Activated T-cell treated with anti-CD3 and anti-CD28 coated beads, Interleukin-2, amount 50 U/mL, for 72 hours (primary cell): ENCODE results near the gene SYNCRIP. TPM values are rescaled to one million over a fixed set of nuclear protein-coding genes. Genes with fewer than 3 reads are reported as not detected.
"Not testable (repeated sequence)": the region's sequence is repeated elsewhere in the genome, so short reads cannot be mapped to it uniquely, and the experiment has no call there.

Experiments
- ATAC-seq, 2 donors: fragments of 150-1000 bp; cut with Tn5 transposase; replicated peaks in 1 of 2; 2 replicates each; pipeline ENCODE4 v1.10.0; 2021; ENCODE audit warnings: moderate library complexity in 2 of 2, mild to moderate bottlenecking in 1 of 2
- DNase-seq, 2 donors: peaks; one replicate each; pipeline ENCODE4 v3.0.0; 2021 to 2022; ENCODE audit warnings: mixed read lengths in 1 of 2
- H3K27ac Mint-ChIP-seq: one replicate; pipeline ENCODE4 v1.8.0; 2022; ENCODE audit warnings: mild to moderate bottlenecking, moderate library complexity, mixed read lengths
- H3K27me3 Mint-ChIP-seq: one replicate; pipeline ENCODE4 v1.8.0; 2022; ENCODE audit warnings: low read depth, mixed read lengths
- H3K36me3 Mint-ChIP-seq, 2 donors: one replicate each; pipeline ENCODE4 v1.8.0; 2022; ENCODE audit warnings: mixed read lengths in 2 of 2, mild to moderate bottlenecking in 1 of 2; ENCODE audit not compliant: insufficient read depth in 2 of 2
- H3K4me1 Mint-ChIP-seq: one replicate; pipeline ENCODE4 v1.8.0; 2022; ENCODE audit warnings: low read depth, mixed read lengths
- H3K4me3 Mint-ChIP-seq, 2 donors: one replicate each; pipeline ENCODE4 v1.8.0; 2022; ENCODE audit warnings: mild to moderate bottlenecking in 2 of 2, mixed read lengths in 2 of 2, moderate library complexity in 2 of 2
- H3K9me3 Mint-ChIP-seq, 2 donors: one replicate each; pipeline ENCODE4 v1.8.0; 2022; ENCODE audit warnings: mixed read lengths in 2 of 2
- total RNA-seq, 2 donors: library from RNA; stranded (reverse); gene quantifications; one replicate each; pipeline ENCODE4 v1.2.3, GENCODE V29; 2022

The SYNCRIP gene
- total RNA-seq, 2 donors from 2014 or later = 75.9 to 90.2 TPM

GRCh38 chr6:85644279-85644762, 1.6 kb upstream of the SYNCRIP start:
- peaks cover 38% of the 10 kb centered on the region for H3K4me1 Mint-ChIP-seq
- peak overlapping the region; percentile 91 for H3K27ac Mint-ChIP-seq
- no peak for DNase-seq
- peaks cover 16 to 28% of the 10 kb centered on the region in 2 donors for H3K36me3 Mint-ChIP-seq
- ATAC-seq = no peak
- H3K9me3 Mint-ChIP-seq = peaks cover 0 to 3% of the 10 kb centered on the region in 2 donors
- no peaks in the 10 kb centered on the region for H3K27me3 Mint-ChIP-seq
- H3K4me3 Mint-ChIP-seq = peak overlapping the region; percentile 81 to 91

DNA sequence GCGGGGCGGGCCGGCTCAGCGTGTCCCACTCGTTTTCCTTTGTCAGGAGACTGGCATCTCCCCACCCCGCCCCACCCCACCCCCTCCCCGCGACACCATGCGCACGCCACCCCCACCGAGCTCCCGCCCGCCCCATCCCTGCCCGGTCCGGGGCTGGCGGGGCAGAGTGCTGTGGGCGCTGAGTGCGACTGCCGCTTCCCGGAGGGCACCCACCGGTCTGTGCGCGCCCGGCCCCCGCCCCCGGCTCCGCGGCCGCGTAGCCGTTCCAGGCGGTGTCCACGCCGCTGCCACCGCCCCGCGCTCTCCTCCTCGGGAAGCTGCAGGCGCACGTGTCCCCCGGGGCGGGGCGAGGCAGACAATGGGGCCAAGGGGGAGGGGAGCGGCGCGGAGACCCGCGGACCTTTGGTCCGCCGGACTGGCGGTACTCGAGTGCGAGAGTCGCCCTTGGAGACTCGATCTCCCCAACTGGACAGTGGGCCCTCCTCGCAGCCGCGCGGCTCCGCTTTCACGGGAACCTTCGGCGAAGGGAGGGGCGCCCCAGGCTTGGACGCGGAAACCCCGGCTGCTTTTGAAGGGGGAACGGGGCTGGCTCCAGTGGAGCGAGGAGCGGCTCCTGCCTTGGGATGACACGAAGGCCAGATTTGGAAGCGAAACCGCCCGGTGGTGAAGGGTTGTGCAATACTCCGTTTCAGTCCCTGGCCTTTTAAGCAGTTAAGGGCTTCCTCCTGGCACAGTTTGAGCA, 1.0 kb upstream of the SYNCRIP start:
- Mint-ChIP-seq H3K27me3 (no peaks in the 10 kb centered on the region), H3K9me3 (peaks cover 0 to 3% of the 10 kb centered on the region in 2 donors), H3K36me3 (peaks cover 19 to 34% of the 10 kb centered on the region in 2 donors)

GRCh38 chr6:85641897-85642773, 551 bp downstream of the SYNCRIP start:
- peaks cover 59% of the 10 kb centered on the region for H3K4me1 Mint-ChIP-seq
- H3K27ac Mint-ChIP-seq = peak overlapping the region; percentile 99
- peak overlapping the region; percentile 90 to 92 for H3K4me3 Mint-ChIP-seq
- no peaks in the 10 kb centered on the region for H3K27me3 Mint-ChIP-seq
- ATAC-seq (peak; percentile 1 to 2), DNase-seq (peak; percentile 60 to 68)
- peaks cover 19 to 46% of the 10 kb centered on the region in 2 donors for H3K36me3 Mint-ChIP-seq
- peaks cover 0 to 3% of the 10 kb centered on the region in 2 donors for H3K9me3 Mint-ChIP-seq

More for the DNA sequence above, 1.0 kb upstream of the SYNCRIP start:
- H3K4me3 Mint-ChIP-seq = peak overlapping the region; percentile 90 to 92
- H3K27ac Mint-ChIP-seq = peak overlapping the region; percentile 91
- H3K4me1 Mint-ChIP-seq = peaks cover 44% of the 10 kb centered on the region
- ATAC-seq = peak; percentile 7 to 52
- DNase-seq = peak; percentile 75 to 77

- peaks cover 0 to 3% of the 10 kb centered on the region in 2 donors for H3K9me3 Mint-ChIP-seq
- H3K27ac Mint-ChIP-seq = peak overlapping the region; percentile 95
- peak overlapping the region; percentile 90 to 92 for H3K4me3 Mint-ChIP-seq
- ATAC-seq (no peak), DNase-seq (no peak)
- peaks cover 20 to 51% of the 10 kb centered on the region in 2 donors for H3K36me3 Mint-ChIP-seq
- H3K27me3 Mint-ChIP-seq = no peaks in the 10 kb centered on the region
- H3K4me1 Mint-ChIP-seq = peaks cover 65% of the 10 kb centered on the region
Measured at GRCh38 chr6:85641522-85641896, 1.2 kb downstream of the SYNCRIP start.

- Mint-ChIP-seq H3K27ac (peak overlapping the region; percentile 95), H3K36me3 (peaks cover 21 to 53% of the 10 kb centered on the region in 2 donors), H3K4me3 (peak overlapping the region; percentile 90 to 92), H3K9me3 (peaks cover 0 to 3% of the 10 kb centered on the region in 2 donors), H3K4me1 (peaks cover 68% of the 10 kb centered on the region), H3K27me3 (no peaks in the 10 kb centered on the region)
- DNase-seq (no peak), ATAC-seq (no peak)
Measured at GRCh38 chr6:85640821-85641220, 1.9 kb downstream of the SYNCRIP start.

GRCh38 chr6:85637579-85637978, 5.1 kb downstream of the SYNCRIP start:
- Mint-ChIP-seq H3K4me3 (peak overlapping the region in 1 of 2 donors; percentile 55), H3K27me3 (no peaks in the 10 kb centered on the region), H3K27ac (peak overlapping the region; percentile 91), H3K4me1 (peaks cover 71% of the 10 kb centered on the region), H3K9me3 (no peaks in the 10 kb centered on the region), H3K36me3 (peaks cover 21 to 70% of the 10 kb centered on the region in 2 donors)
- no peak for DNase-seq
- no peak for ATAC-seq

- DNase-seq (no peak), ATAC-seq (no peak)
- no peaks in the 10 kb centered on the region for H3K9me3 Mint-ChIP-seq
- peaks cover 16 to 49% of the 10 kb centered on the region in 2 donors for H3K36me3 Mint-ChIP-seq
- peaks cover 65% of the 10 kb centered on the region for H3K4me1 Mint-ChIP-seq
- H3K27ac Mint-ChIP-seq = peak overlapping the region; percentile 76
- H3K4me3 Mint-ChIP-seq = no peak overlapping the region
- H3K27me3 Mint-ChIP-seq = no peaks in the 10 kb centered on the region
Measured at GRCh38 chr6:85632164-85632942, 10.3 kb downstream of the SYNCRIP start.

DNA sequence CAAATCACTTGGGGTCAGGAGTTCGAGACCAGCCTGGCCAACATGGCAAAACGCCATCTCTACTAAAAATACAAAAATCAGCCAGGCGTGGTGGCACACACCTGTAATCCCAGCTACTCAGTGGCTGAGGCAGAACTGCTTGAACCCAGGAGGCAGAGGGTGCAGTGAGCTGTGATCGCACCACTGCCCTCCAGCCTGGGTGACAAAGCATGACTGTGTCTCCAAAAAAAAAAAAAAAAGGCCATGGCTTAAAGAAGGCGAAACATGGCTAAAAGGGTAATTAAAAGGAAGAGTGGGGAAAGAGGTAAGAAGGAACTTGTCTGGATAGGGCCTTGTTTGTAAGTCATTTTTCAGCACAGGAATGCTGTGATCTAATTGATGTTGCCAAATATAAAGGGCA, 11.6 kb downstream of the SYNCRIP start:
- peaks cover 60% of the 10 kb centered on the region for H3K4me1 Mint-ChIP-seq

DNA sequence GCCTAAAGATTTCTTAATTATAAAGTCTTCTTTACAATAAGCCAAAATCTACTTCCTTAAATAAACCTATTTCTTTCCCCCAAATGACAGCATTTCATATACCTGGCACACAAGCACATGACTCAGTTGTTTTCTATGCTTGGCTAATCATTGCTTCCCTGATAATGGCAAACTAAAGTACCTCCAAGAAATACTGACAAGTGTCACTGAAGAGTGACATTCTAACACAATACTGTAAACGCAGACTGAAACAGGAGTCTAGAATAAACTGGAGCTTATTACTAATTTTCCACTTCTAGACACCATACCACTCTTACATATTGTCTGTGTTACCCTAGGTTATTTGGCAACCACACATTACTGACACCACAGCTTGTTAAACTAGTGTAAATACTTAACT, 14.3 kb downstream of the SYNCRIP start:
- no peaks in the 10 kb centered on the region for H3K9me3 Mint-ChIP-seq
- H3K36me3 Mint-ChIP-seq = peaks cover 21 to 50% of the 10 kb centered on the region in 2 donors
- H3K27ac Mint-ChIP-seq = peak overlapping the region; percentile 19
- DNase-seq (no peak), ATAC-seq (no peak)
- peaks cover 70% of the 10 kb centered on the region for H3K4me1 Mint-ChIP-seq
- no peaks in the 10 kb centered on the region for H3K27me3 Mint-ChIP-seq
- peak overlapping the region in 1 of 2 donors; percentile 17 for H3K4me3 Mint-ChIP-seq

More for the DNA sequence above, 11.6 kb downstream of the SYNCRIP start:
- H3K36me3 Mint-ChIP-seq = peaks cover 14 to 43% of the 10 kb centered on the region in 2 donors
- ATAC-seq, H3K27me3 Mint-ChIP-seq, H3K4me3 Mint-ChIP-seq, H3K9me3 Mint-ChIP-seq, DNase-seq, H3K27ac Mint-ChIP-seq: not testable (repeated sequence)

DNA sequence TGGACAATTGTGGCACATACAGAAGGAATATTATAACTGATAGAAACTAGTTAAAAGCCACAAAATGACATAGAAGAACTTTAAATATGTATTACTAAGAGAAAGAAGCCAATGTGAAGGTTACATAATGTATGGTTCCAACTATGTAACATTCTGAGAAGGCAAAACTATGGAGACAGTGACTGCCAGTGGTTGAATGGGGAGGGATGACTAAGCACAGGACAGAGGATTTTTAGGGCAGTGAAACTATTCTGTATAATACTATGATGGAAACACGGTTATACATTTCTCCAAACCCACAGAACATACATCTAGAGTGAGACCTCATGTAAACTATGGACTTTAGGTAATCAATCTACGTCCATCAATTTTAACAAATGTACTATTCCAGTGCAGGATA, 22.4 kb downstream of the SYNCRIP start:
- H3K27me3 Mint-ChIP-seq = no peaks in the 10 kb centered on the region
- H3K9me3 Mint-ChIP-seq = peaks cover 0 to 1% of the 10 kb centered on the region in 2 donors
- ATAC-seq (peak in 1 of 2 donors; percentile 23), DNase-seq (no peak)
- no peak overlapping the region for H3K27ac Mint-ChIP-seq
- H3K4me3 Mint-ChIP-seq = no peak overlapping the region
- H3K4me1 Mint-ChIP-seq = peaks cover 46% of the 10 kb centered on the region
- peaks cover 23 to 58% of the 10 kb centered on the region in 2 donors for H3K36me3 Mint-ChIP-seq

GRCh38 chr6:85614780-85615179, 27.9 kb downstream of the SYNCRIP start:
- no peak for ATAC-seq
- H3K9me3 Mint-ChIP-seq = no peaks in the 10 kb centered on the region
- no peaks in the 10 kb centered on the region for H3K4me1 Mint-ChIP-seq
- peaks cover 13 to 34% of the 10 kb centered on the region in 2 donors for H3K36me3 Mint-ChIP-seq
- no peaks in the 10 kb centered on the region for H3K27me3 Mint-ChIP-seq
- no peak for DNase-seq
- no peak overlapping the region for H3K4me3 Mint-ChIP-seq
- H3K27ac Mint-ChIP-seq = peak overlapping the region; percentile 8

DNA sequence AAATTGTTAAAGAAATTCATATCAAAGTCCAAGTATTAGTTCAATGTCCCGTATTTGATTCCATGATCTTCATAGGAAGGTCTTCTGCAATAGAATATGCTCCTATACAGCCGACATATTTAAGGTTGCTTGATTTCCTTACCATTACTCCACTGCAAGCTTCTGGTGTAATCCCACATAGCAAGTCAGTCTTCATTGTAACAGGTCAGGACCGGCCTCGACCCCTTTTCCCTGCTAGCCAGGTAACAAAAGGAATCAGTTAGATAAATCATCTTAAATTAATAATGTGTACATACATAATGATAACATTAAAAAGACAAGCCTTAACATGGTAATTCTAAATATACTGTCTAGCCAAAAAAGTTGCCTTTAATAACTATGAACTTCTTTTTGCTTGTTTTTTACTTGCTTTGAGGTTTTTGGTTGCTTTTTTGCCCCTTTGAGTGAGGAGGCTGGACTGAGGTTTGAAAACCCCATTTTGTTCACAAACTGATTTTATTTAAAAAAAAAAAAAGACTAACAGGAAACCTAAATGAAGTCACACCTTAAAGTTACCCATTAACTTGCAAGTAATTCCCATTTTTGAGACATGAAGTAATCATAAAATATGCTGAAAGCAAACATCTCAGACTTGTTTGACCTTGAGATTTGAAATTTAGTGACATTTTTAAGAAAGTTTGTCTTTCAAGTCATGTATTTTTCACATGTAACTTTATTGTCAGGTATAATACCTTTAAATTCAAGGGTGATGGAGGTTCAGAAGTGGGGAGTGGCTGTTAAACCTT, 29.8 kb downstream of the SYNCRIP start:
- Mint-ChIP-seq H3K36me3 (peaks cover 8 to 27% of the 10 kb centered on the region in 2 donors), H3K4me3 (no peak overlapping the region), H3K9me3 (no peaks in the 10 kb centered on the region), H3K27me3 (no peaks in the 10 kb centered on the region), H3K4me1 (no peaks in the 10 kb centered on the region), H3K27ac (peak overlapping the region; percentile 88)
- DNase-seq (no peak), ATAC-seq (no peak)
